ENCODE measurements around the gene PRKCG. TPM values are rescaled to one million over a fixed set of nuclear protein-coding genes. Genes with fewer than 3 reads are reported as not detected.

The PRKCG gene
- total and polyA plus RNA-seq, 12 donors: not detected

DNA sequence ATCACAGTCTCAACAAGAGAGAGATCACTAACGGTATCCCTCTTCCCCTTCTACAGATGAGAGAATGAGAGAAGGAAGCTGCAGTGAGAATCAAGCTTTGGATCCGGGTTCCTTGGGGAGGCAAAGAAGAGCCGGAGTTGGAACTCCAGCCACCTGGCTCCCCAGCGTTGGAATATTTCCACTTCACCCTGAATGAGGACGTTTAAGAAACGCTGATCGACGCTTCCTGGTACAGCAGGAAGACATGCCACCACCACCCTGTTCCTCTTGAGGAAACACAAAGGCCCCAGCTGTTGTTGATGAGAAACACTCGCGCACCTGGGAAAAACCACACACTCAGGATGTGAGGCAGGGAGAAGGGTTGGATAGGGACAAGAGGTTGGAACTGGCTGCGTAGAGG lies 69.4 kb downstream of the PRKCG start:
- Histone ChIP-seq H3K4me3 (no peak overlapping the region), H3K27me3 (peaks cover 17% of the 10 kb centered on the region), H3K4me1 (replicated peaks in 1 of 2) (no peaks in the 10 kb centered on the region), H3K9me3 (replicated peaks in 1 of 3) (no peaks in the 10 kb centered on the region), H3K36me3 (replicated peaks in 1 of 2) (no peaks in the 10 kb centered on the region), H3K27ac (no peak overlapping the region)
- TF ChIP-seq CTCF (IDR thresholded peaks at IDR 0.05) (no peak), POLR2A (IDR thresholded peaks at IDR 0.05) (no peak)
- intact Hi-C loops (cut with DNase I): no loop called here
- no peak for DNase-seq
- 44 to 50% (median 46%) methylated on average over 8 to 11 of the region's 11 CpGs for whole genome bisulfite sequencing, 4 donors

DNA sequence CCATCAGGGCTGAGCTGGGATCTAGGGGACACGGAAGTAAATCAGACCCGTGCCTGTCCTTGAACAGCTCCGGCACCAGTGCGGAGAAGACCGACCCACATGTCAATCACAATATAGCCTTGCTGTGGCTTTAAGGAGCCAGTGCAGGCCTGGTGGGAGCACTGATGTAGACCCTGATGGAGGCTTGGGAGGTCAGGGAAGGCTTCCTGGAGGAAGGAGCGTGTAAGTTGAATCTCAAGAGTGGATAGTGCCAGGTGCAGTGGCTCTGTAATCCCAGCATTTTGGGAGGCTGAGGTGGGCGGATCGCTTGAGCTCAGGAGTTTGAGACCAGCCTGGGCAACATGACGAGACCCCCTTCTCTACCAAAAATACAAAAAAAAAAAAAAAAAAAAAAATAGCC lies 70.0 kb downstream of the PRKCG start:
- TF ChIP-seq POLR2A (IDR thresholded peaks at IDR 0.05) (no peak), CTCF (IDR thresholded peaks at IDR 0.05) (no peak)

GRCh38 chr19:53953383-53953782 lies 71.4 kb downstream of the PRKCG start:
- no peak overlapping the region for H3K27ac ChIP-seq
- H3K4me3 ChIP-seq: no peak overlapping the region
- TF ChIP-seq POLR2A (IDR thresholded peaks at IDR 0.05): no peak
- TF ChIP-seq CTCF (IDR thresholded peaks at IDR 0.05): no peak
- intact Hi-C loops (cut with DNase I): no loop called here
- H3K36me3 ChIP-seq (replicated peaks in 1 of 2): no peaks in the 10 kb centered on the region
- H3K27me3 ChIP-seq: peaks cover 9% of the 10 kb centered on the region
- no peaks in the 10 kb centered on the region for H3K9me3 ChIP-seq (replicated peaks in 1 of 3)
- DNase-seq: no peak
- H3K4me1 ChIP-seq (replicated peaks in 1 of 2): no peaks in the 10 kb centered on the region
- 80 to 86% (median 81%) methylated on average over 7 to 8 of the region's 8 CpGs for WGBS, 4 donors

More for the DNA sequence above, 70.0 kb downstream of the PRKCG start:
- WGBS, 4 donors: 68 to 74% (median 70%) methylated on average over 9 of the region's 9 CpGs
- H3K36me3 ChIP-seq (replicated peaks in 1 of 2): no peaks in the 10 kb centered on the region
- no peak overlapping the region for H3K27ac ChIP-seq
- H3K27me3 ChIP-seq: peaks cover 17% of the 10 kb centered on the region
- no peaks in the 10 kb centered on the region for H3K4me1 ChIP-seq (replicated peaks in 1 of 2)
- no peak for DNase-seq
- no peak overlapping the region for H3K4me3 ChIP-seq
- intact Hi-C loops (cut with DNase I): no loop called here
- no peaks in the 10 kb centered on the region for H3K9me3 ChIP-seq (replicated peaks in 1 of 3)

Other genes with a start within 250 kb of the PRKCG start
- under 1 TPM in 7 of 9 donors, not detected in 2; 0.11 to 0.78 (median 0.21) TPM for gene NLRP12, start 57.9 kb upstream of the PRKCG start, total RNA-seq
- gene NLRP12, start 57.9 kb upstream of the PRKCG start, polyA plus RNA-seq: under 1 TPM in 2 of 3 donors, not detected in 1; 0.10 to 0.40 TPM
- gene MYADM, start 14.3 kb upstream of the PRKCG start, total RNA-seq: 10 to 100 TPM in 8 of 9 donors, 1 to 10 TPM in 1; 6.5 to 74.0 (median 46.0) TPM
- gene MYADM, start 14.3 kb upstream of the PRKCG start, polyA plus RNA-seq: 10 to 100 TPM; 19.7 to 23.4 (median 22.7) TPM
- under 1 TPM in 2 of 9 donors, not detected in 7; 0.11 to 0.14 TPM for gene CACNG7, start 27.1 kb downstream of the PRKCG start, total RNA-seq
- gene CACNG7, start 27.1 kb downstream of the PRKCG start, polyA plus RNA-seq: 1 to 10 TPM in 1 of 3 donors, under 1 TPM in 2; 0.09 to 1.4 (median 0.13) TPM
- under 1 TPM in 3 of 9 donors, not detected in 6; under 0.01 to 0.06 (median 0.04) TPM for gene CACNG8, start 80.7 kb downstream of the PRKCG start, total RNA-seq
- under 1 TPM in 2 of 3 donors, not detected in 1; under 0.01 to 0.03 TPM for gene CACNG8, start 80.7 kb downstream of the PRKCG start, polyA plus RNA-seq
- gene CACNG6, start 109.4 kb downstream of the PRKCG start, total RNA-seq: not detected
- gene CACNG6, start 109.4 kb downstream of the PRKCG start, polyA plus RNA-seq: not detected
- gene VSTM1, start 181.7 kb downstream of the PRKCG start, total RNA-seq: under 1 TPM in 1 of 9 donors, not detected in 8; 0.83 TPM
- not detected for gene VSTM1, start 181.7 kb downstream of the PRKCG start, polyA plus RNA-seq
- gene TARM1, start 199.2 kb downstream of the PRKCG start, total RNA-seq: not detected
- not detected for gene TARM1, start 199.2 kb downstream of the PRKCG start, polyA plus RNA-seq
- gene OSCAR, start 218.6 kb downstream of the PRKCG start, total RNA-seq: 1 to 10 TPM in 6 of 9 donors, under 1 TPM in 2, not detected in 1; 0.11 to 6.6 (median 2.2) TPM
- gene OSCAR, start 218.6 kb downstream of the PRKCG start, polyA plus RNA-seq: 1 to 10 TPM in 2 of 3 donors, under 1 TPM in 1; 0.55 to 6.0 (median 3.3) TPM
- gene NDUFA3, start 220.7 kb downstream of the PRKCG start, total RNA-seq: 100 to 1,000 TPM in 6 of 9 donors, 10 to 100 TPM in 3; 33.2 to 257 (median 150) TPM
- 1,000 to 10,000 TPM in 2 of 3 donors, 100 to 1,000 TPM in 1; 237 to 1,730 (median 1,627) TPM for gene NDUFA3, start 220.7 kb downstream of the PRKCG start, polyA plus RNA-seq
- 10 to 100 TPM; 19.5 to 28.0 (median 24.1) TPM for gene TFPT, start 233.5 kb downstream of the PRKCG start, total RNA-seq
- 10 to 100 TPM; 11.4 to 58.6 (median 40.4) TPM for gene TFPT, start 233.5 kb downstream of the PRKCG start, polyA plus RNA-seq
- gene PRPF31, start 233.6 kb downstream of the PRKCG start, total RNA-seq: 10 to 100 TPM; 36.1 to 72.5 (median 49.5) TPM
- gene PRPF31, start 233.6 kb downstream of the PRKCG start, polyA plus RNA-seq: 10 to 100 TPM; 54.4 to 91.7 (median 74.6) TPM